Heart left ventricle (tissue), 13 donors: ENCODE results near the gene GALR2.

Experiments
- CTCF ChIP-seq, 12 donors: fragments of 200-600 bp; sonication (generic) in 4 of 12; IDR thresholded peaks; one replicate each; pipeline versions ENCODE4 v1.5.0 to v1.8.0; 2018 to 2022; ENCODE audit warnings: antibody characterized with exemption in 12 of 12, mild to moderate bottlenecking in 5 of 12
- POLR2A ChIP-seq, 2 donors: fragments of 450-650 bp; IDR thresholded peaks; one replicate each; pipeline ENCODE4 v1.6.1; 2017; ENCODE audit warnings: antibody characterized with exemption in 2 of 2, mild to moderate bottlenecking in 2 of 2, moderate library complexity in 2 of 2
- donor health status: ischemic (EF 13 %, LVEDD 7.1; RV severe dilation, severe dysfunction).
- donor health status: DM: no; HTN: yes; CAD: no.
- donor health status: DM: no; HTN: no; CAD: no.
- donor health status: ischemic (EF 25% LVEDD 6.9; RV normal size, moderate dysfunction).
- donor health status: ischemic (EF 25% LVEDD 5.7; RV mildly dilated, moderate dysfunction).
- donor health status: ischemic (EF 35%, LVEDD 5.7; RV mildly dilated, moderate dysfunction).
- donor health status: nonischemic (EF 11% LVEDD 7.7; RV severe dilation, severe dysfunction).
- donor health status: DM: yes; HTN: yes; CAD: no.
- donor health status: PGD.
- donor health status: ischemic (EF 29% LVEDD 5.4; RV normal size, mild dysfunction).
- donor health status: nonischemic (EF 23%, LVEDD 6.1; RV moderate dilation, normal function).

- no peak for TF ChIP-seq CTCF (IDR thresholded peaks at IDR 0.05)
- no peak for TF ChIP-seq POLR2A (IDR thresholded peaks at IDR 0.05)
Observed at GRCh38 chr17:76046064-76046463, 28.5 kb upstream of the GALR2 start.
